ENCODE measurements around the gene CECR2. TPM values are rescaled to one million over a fixed set of nuclear protein-coding genes. Genes with fewer than 3 reads are reported as not detected.

CECR2 gene
- total RNA-seq, 1 experiment from 2014 or later, result 111 TPM

- Mint-ChIP-seq H3K4me1 (peaks cover 64% of the 10 kb centered on the region), H3K27ac (peak overlapping the region; percentile 73), H3K27me3 (ENCODE audit: low read depth) (no peaks in the 10 kb centered on the region), H3K9me3 (no peaks in the 10 kb centered on the region), H3K4me3 (no peak overlapping the region), H3K36me3 (peaks cover 7% of the 10 kb centered on the region)
- ATAC-seq (peak; percentile 54; the same call in 1 of the 2 replicates), DNase-seq (ENCODE audit: low spot score) (no peak)
- TF ChIP-seq ZNF425 (CRISPR knock-in tag; conservative IDR thresholded peaks at IDR 0.05), result no peak
- no peak for TF ChIP-seq OVOL2 (CRISPR knock-in tag; IDR thresholded peaks at IDR 0.05; ENCODE audit: borderline replicate concordance)
- TF ChIP-seq GABPB1 (CRISPR knock-in tag; IDR thresholded peaks at IDR 0.05), result no peak
- TF ChIP-seq FOXK1 (CRISPR knock-in tag; IDR thresholded peaks at IDR 0.05), result no peak
- no peak for TF ChIP-seq MXD4 (CRISPR knock-in tag; IDR thresholded peaks at IDR 0.05; ENCODE audit: borderline replicate concordance)
- CTCF ChIA-PET, result interaction anchor here (0.6 to 1.0 kb wide), 3 partner anchors 79 to 1589 kb away, joined by 3 to 5 read pairs (median 3); no protein-coding TSS in a partner anchor
- POLR2A ChIA-PET, result no interaction called here
Measured at GRCh38 chr22:17422736-17423343, 53.6 kb downstream of the CECR2 start.

- no peak for DNase-seq (ENCODE audit: low spot score)
- no peak for ATAC-seq
- H3K36me3 Mint-ChIP-seq, result peaks cover 7% of the 10 kb centered on the region
- no peaks in the 10 kb centered on the region for H3K27me3 Mint-ChIP-seq (ENCODE audit: low read depth)
- ChIA-PET POLR2A (no interaction called here), CTCF (interaction anchor here (1.5 kb wide), 1 partner anchor 252 kb away, joined by 4 read pairs; no protein-coding TSS in a partner anchor)
- H3K4me1 Mint-ChIP-seq, result peaks cover 61% of the 10 kb centered on the region
- TF ChIP-seq CREM (CRISPR knock-in tag; IDR thresholded peaks at IDR 0.05) (no peak), JAZF1 (CRISPR knock-in tag; IDR thresholded peaks at IDR 0.05) (no peak), ETV6 (CRISPR knock-in tag; IDR thresholded peaks at IDR 0.05) (no peak), ATF6 (CRISPR knock-in tag; IDR thresholded peaks at IDR 0.05) (no peak), FOXP1 (CRISPR knock-in tag; IDR thresholded peaks at IDR 0.05; ENCODE audit: borderline replicate concordance) (no peak), CREB1 (CRISPR knock-in tag; IDR thresholded peaks at IDR 0.05) (no peak), HMGA2 (CRISPR knock-in tag; IDR thresholded peaks at IDR 0.05) (no peak), IRF1 (CRISPR knock-in tag; IDR thresholded peaks at IDR 0.05) (no peak), ZNF138 (CRISPR knock-in tag; conservative IDR thresholded peaks at IDR 0.05) (no peak), TEAD4 (CRISPR knock-in tag; IDR thresholded peaks at IDR 0.05) (no peak), PRRX2 (CRISPR knock-in tag; IDR thresholded peaks at IDR 0.05) (no peak), MAX (CRISPR knock-in tag; IDR thresholded peaks at IDR 0.05) (no peak), FOXJ3 (CRISPR knock-in tag; IDR thresholded peaks at IDR 0.05; ENCODE audit: borderline replicate concordance) (no peak), CDX4 (CRISPR knock-in tag; IDR thresholded peaks at IDR 0.05; ENCODE audit: borderline replicate concordance) (no peak)
- no peak overlapping the region for H3K4me3 Mint-ChIP-seq
- H3K27ac Mint-ChIP-seq, result 0 out of 2 replicates have a peak overlapping the region, but pooled peaks have one; percentile 15
- H3K9me3 Mint-ChIP-seq, result no peaks in the 10 kb centered on the region
Measured at GRCh38 chr22:17423616-17424015, 54.4 kb downstream of the CECR2 start.

Measured in WTC11 (cell line).